Lung (tissue), 12 donors: ENCODE measurements around the gene RANGAP1. TPM values are rescaled to one million over a fixed set of nuclear protein-coding genes. Genes with fewer than 3 reads are reported as not detected.

Source experiments
- ATAC-seq: fragments of 200-7000 bp; cut with Tn5 transposase; one replicate; pipeline ENCODE4 v1.9.1; 2020; ENCODE audit warnings: moderate number of reproducible peaks; ENCODE audit not compliant: insufficient read depth, low FRiP score
- DNase-seq, 3 donors: peaks; one replicate each; pipeline ENCODE4 v3.0.0-alpha.2; 2013 to 2017
- H3K27ac ChIP-seq, 2 donors: one replicate each; pipeline ENCODE4 v1.5.1; 2013; ENCODE audit warnings: mild to moderate bottlenecking in 2 of 2, moderate library complexity in 2 of 2, control low read depth in 1 of 2, inconsistent platforms in 1 of 2, low read depth in 1 of 2, low read length in 1 of 2
- H3K27me3 ChIP-seq, 3 donors: one replicate each; pipeline ENCODE4 v1.5.1; 2013; ENCODE audit warnings: low read length in 2 of 3; ENCODE audit not compliant: control insufficient read depth in 3 of 3, insufficient read depth in 3 of 3
- H3K36me3 ChIP-seq, 4 donors: one replicate each; pipeline ENCODE4 v1.5.1; 2013; ENCODE audit warnings: low read length in 4 of 4, mild to moderate bottlenecking in 1 of 4, moderate library complexity in 1 of 4; ENCODE audit not compliant: control insufficient read depth in 4 of 4, insufficient read depth in 4 of 4
- H3K4me1 ChIP-seq, 5 donors: one replicate each; pipeline ENCODE4 v1.5.1; 2013; ENCODE audit warnings: low read length in 5 of 5, mild to moderate bottlenecking in 2 of 5, moderate library complexity in 1 of 5; ENCODE audit not compliant: control insufficient read depth in 5 of 5, insufficient read depth in 5 of 5
- H3K4me3 ChIP-seq: one replicate; pipeline ENCODE4 v1.5.1; 2013; ENCODE audit warnings: mild to moderate bottlenecking, control low read depth, moderate library complexity
- H3K9ac ChIP-seq, 2 donors: one replicate each; pipeline ENCODE4 v1.5.1; 2013; ENCODE audit warnings: low read length in 2 of 2, control low read depth in 1 of 2; ENCODE audit not compliant: insufficient read depth in 1 of 2
- H3K9me3 ChIP-seq, 4 donors: one replicate each; pipeline ENCODE4 v1.5.1; 2013; ENCODE audit warnings: low read length in 3 of 4, mild to moderate bottlenecking in 1 of 4, moderate library complexity in 1 of 4; ENCODE audit not compliant: control insufficient read depth in 4 of 4, insufficient read depth in 3 of 4
- WGBS, 2 donors: extraction: QIAGEN DNeasy Blood & Tissue Kit; methylation state at CpG; one replicate each; pipeline ENCODE4 v1.1.7; 2013; 5-methylcytosine and 5-hydroxymethylcytosine counted together
- polyA plus RNA-seq, 2 donors: library from polyadenylated mRNA; stranded (reverse); fragments of 200-250 nt; gene quantifications; one replicate each; pipeline ENCODE4 v1.2.1, GENCODE V29; 2013
- total RNA-seq, 2 donors: library from RNA; depleted of rRNA in 1 of 2; stranded (reverse); fragments of >200 nt in 1 of 2; gene quantifications; one replicate each; pipeline ENCODE4 v1.2.1, GENCODE V29; 2014 to 2021
- TF ChIP-seq, protein P1 (sequence below): IDR thresholded peaks from 2 replicates; pipeline ENCODE4 v1.5.1; 2012; ENCODE audit warnings: mild to moderate bottlenecking; ENCODE audit errors: control extremely low read depth, extremely low read depth
- donor health status: control.
- donor health status: control.
- donor health status: Bipolar disorder and iron deficiency.
- donor health status: healthy.
- donor health status: DM: yes; HTN: yes; CAD: no.

Gene RANGAP1
- total and polyA plus RNA-seq, 4 donors = 21.7 to 49.3 (median 41.2) TPM

DNA sequence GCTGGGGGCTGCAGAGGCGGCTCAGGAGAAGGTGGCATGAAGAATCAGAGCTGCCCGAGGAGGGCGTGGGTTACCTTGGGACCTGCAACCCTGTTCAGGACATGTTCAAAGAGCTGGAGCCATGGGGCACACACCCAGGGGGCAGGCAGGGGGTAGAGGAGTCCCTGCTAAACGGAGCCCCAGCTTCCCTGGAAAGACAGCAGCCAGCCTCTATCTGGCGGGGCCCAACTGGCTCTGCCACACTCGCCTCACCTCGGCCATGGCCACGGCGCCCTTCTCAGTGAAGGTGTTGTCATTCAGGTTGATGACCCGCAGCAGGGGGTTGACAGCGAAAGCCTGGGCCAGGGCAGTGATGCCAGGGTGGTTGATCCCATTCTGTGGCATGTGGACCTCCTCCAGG, 28.3 kb downstream of the RANGAP1 start:
- Histone ChIP-seq H3K4me1 (no peaks in the 10 kb centered on the region), H3K9ac (no peak overlapping the region), H3K4me3 (no peak overlapping the region), H3K27ac (no peak overlapping the region), H3K9me3 (no peaks in the 10 kb centered on the region), H3K36me3 (peaks cover 18 to 74% (median 33%) of the 10 kb centered on the region in 4 donors), H3K27me3 (no peaks in the 10 kb centered on the region)
- no peak for ATAC-seq
- 94 to 96% methylated on average over 11 of the region's 11 CpGs for WGBS, 2 donors
- TF ChIP-seq, protein P1, sequence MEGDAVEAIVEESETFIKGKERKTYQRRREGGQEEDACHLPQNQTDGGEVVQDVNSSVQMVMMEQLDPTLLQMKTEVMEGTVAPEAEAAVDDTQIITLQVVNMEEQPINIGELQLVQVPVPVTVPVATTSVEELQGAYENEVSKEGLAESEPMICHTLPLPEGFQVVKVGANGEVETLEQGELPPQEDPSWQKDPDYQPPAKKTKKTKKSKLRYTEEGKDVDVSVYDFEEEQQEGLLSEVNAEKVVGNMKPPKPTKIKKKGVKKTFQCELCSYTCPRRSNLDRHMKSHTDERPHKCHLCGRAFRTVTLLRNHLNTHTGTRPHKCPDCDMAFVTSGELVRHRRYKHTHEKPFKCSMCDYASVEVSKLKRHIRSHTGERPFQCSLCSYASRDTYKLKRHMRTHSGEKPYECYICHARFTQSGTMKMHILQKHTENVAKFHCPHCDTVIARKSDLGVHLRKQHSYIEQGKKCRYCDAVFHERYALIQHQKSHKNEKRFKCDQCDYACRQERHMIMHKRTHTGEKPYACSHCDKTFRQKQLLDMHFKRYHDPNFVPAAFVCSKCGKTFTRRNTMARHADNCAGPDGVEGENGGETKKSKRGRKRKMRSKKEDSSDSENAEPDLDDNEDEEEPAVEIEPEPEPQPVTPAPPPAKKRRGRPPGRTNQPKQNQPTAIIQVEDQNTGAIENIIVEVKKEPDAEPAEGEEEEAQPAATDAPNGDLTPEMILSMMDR = no peak
- DNase-seq = no peak

DNA sequence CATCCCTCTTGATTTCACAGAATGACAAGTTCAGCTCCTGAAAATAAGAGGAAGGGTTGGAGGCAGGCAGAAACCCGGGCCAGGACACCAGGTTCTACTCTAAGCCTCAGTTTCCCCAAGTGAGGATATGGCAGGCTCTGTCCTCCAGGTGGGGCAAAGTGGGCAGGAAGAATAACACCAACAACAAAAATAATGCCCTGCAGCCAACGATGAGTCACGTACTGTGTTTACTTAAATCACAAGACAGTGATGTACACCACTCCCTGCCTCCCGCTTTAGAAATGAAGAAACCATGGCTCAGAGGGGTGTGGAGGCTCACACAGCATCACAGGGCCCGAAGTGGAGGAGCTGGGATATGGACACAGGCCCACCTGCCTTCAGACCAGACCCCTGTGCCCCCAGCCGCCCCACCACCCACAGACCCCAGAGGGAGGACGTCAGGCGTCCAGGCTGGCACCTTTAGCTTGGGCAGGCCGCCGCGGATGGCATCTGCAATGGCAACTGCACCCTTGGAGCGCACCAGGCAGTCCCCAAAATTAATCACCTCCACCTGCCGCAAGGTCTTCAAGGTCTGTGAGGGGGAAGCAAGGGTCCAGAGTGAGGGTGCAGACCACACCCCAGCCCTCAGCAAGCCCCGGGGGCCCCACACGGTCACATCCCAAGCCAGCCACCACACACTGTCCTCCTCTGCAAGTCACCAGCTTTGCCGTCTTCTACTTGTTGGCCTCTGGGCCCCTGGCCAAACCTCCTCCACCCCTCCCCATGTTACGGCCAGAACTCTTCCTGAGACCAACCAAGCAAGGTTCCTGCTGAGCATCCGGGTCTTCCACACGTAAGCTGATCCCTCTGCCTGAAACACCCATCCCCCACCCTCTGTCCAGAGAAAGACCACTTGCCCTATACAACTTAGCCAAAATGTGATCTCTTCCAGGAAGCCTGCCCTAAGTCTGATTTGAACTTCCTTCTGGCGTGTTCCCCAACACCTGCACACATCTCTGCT, 29.4 kb downstream of the RANGAP1 start:
- no peaks in the 10 kb centered on the region for H3K27me3 ChIP-seq
- TF ChIP-seq, protein P1 = no peak
- H3K36me3 ChIP-seq = peaks cover 18 to 68% (median 31%) of the 10 kb centered on the region in 4 donors
- DNase-seq (peak in 1 of 3 donors; percentile 13), ATAC-seq (no peak)
- H3K4me1 ChIP-seq = no peaks in the 10 kb centered on the region
- H3K9me3 ChIP-seq = no peaks in the 10 kb centered on the region
- no peak overlapping the region for H3K9ac ChIP-seq
- no peak overlapping the region for H3K27ac ChIP-seq
- WGBS, 2 donors = 82 to 87% methylated on average over 20 of the region's 20 CpGs
- no peak overlapping the region for H3K4me3 ChIP-seq

DNA sequence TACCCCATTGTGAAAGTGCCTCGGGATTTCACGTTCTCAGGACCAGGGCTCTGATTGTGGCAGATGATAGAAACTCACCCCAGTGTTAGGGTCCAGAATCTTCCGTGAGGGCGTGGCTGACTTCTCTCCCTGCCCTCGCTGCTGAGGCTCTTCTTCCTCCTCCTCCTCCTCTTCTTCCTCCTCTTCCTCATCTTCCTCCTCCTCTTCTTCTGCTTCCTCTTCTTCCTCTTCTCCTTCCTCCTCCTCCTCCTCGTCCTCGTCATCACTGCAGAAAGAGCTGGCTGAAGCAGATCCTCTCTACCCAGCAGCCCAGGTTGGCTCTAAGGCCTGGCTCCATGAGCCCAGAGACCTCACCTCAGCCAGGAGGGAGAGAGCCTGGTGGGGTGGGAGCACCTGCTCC, 31.8 kb downstream of the RANGAP1 start:
- Histone ChIP-seq H3K27ac (no peak overlapping the region), H3K36me3 (peaks cover 24 to 75% (median 32%) of the 10 kb centered on the region in 4 donors), H3K9me3 (no peaks in the 10 kb centered on the region), H3K27me3 (no peaks in the 10 kb centered on the region), H3K4me1 (no peaks in the 10 kb centered on the region), H3K4me3 (no peak overlapping the region), H3K9ac (no peak overlapping the region)
- 76 to 84% methylated on average over 7 of the region's 7 CpGs for WGBS, 2 donors
- ATAC-seq = no peak
- TF ChIP-seq, protein P1 = no peak
- DNase-seq = no peak
